Hematopoietic multipotent progenitor cell treated with erythropoietin and hydrocortisone succinate and interleukin-3 and kit ligand, for 17 days (in vitro differentiated cells): Measurements from ENCODE around the gene RWDD2A.

ENCODE experiments used
- DNase-seq: peaks from one replicate; pipeline ENCODE4 v3.0.0-alpha.2; 2015; ENCODE audit warnings: low spot score

Gene RWDD2A

DNA sequence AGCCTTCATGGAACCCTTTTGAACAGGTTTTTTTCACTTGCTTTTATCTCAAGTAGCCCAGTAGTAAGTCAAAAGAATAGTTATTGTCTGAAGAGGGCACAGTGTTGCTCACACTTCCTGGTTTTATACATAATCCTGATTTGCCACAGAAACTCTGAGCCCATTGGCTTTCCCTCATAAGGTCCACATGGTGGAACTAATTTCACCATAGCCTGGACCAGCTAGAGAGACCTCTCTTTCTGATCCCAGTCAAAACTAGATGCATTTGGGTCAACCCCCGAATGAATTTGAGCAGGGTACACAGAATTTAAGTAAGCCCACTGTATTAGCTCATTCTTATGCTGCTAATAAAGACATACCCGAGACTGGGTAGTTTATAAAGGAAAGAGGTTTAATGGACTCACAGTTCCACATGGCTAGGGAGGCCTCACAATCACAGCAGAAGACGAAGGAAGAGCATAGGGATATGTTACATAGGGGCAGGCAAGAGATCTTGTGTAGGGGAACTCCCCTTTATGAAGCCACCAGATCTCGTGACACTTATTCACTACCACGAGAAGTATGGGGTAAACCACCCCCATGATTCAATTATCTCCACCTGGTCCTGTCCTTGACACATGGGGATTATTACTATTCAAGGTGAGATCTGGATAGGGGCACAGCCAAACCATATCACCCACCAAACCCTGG lies 6.2 kb downstream of the RWDD2A start:
- DNase-seq: no peak

DNA sequence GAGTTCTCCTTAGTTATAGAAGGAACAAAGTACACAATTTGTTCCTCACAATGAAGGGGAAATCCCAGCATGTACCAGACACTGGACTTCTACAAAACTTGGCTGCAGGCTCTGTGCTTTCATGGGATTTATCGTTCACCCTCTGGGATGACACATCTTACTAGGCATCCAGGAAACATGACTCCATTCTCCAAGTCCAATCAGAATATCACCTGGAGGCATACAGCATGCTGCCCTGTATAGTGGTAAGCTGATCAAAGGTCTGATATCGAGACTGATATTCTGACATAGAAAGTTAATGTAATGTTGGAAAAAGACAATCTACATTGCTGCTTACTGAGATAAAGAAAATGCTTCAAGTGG lies 6.7 kb downstream of the RWDD2A start:
- no peak for DNase-seq

DNA sequence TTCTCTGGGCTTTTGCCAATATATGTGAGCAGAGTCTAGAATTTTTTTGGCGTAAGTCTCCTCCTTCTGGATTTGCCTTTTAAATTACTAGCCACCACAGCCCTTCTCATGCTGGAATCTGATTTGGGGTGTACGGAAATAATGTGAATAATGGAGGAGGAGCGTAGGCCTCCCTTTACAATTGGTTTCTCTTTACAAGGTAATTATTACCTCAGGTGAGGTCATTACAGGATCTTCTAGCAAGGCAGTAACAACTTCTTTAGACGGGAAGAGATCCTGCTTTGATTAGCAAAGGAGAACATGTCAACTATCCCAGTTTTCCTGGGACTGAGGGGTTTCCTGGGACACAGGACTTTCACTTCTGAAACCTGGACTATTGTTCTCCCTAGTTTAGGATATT lies 8.9 kb downstream of the RWDD2A start:
- DNase-seq: no peak

DNA sequence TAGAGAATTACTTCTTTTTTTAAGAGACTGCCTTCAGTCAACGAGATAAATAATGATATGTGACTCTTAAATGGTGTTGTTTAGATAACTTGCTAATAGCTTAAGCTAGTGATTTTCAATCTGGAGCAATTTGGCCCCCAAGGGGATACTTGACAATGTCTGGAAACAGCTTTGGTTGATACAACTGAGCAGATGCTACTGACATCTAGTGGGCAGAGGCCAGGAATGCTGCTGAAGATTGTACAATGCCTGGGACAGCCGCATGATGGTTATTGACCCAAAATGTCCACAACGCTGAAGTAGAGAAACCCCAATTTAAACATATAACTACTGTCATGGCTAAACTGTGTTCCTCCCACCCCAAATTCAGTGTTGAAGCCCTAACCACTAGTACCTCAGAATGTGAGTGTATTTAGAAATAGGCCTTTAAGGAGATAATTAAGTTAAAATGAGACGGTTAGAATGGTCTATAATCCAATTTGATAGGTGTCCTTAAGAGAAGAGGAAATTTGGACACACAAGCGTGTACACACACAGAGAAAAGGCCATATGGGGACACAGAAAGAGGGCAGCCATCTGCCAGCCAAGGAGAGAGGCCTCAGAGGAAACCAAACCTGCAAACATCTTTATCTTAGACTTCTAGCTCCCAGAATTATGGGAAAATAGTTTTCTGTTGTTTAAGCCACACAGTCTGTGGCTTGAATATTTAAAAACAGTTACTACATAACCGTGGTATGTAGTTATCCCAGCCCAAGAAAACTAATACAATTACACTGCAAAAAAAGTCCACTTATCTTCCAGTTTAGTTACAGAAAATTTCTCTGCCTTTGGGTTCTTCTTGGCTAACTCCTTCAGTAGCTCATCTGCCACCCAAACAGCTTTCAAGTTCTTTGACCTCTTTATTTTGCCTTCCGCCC lies 22.2 kb downstream of the RWDD2A start:
- peak; percentile 38 for DNase-seq

DNA sequence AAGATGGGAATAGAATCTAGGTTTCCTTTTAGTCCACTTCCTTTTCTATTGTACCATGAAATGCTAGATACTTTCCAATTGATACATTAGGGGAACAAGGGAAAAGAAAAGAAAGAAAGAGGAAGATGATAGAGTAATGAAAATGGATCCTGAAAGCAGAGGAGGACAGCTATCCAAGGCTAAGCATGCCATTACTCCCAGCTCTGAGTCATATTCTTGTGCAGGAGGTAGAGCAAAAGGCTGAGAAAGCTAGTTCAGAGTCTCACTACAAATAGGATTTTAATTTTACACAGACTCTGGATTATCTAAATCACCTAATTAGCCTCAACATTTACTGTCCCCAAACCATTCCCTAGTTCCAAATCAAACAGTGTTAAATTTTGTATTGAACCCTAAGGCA lies 23.6 kb downstream of the RWDD2A start:
- DNase-seq: no peak

DNA sequence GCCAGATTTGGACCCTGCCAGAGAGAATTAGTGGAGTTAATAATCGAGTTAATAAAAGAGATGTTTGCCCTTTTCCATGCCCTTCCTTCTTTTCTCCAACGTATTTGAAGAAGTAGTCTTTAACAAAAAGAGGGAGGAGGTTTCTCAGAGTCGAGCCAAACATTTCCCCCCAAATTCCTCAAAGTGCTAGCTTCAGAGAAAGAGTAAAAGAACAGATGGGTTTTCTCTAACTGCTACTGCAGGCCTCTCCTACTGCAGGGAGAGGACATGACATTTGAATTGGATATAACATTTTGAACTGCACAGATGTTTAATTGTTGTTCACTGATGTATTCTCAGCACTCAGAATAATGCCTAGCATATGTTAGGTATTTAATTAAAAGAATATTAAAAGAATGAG lies 25.5 kb downstream of the RWDD2A start:
- no peak for DNase-seq

DNA sequence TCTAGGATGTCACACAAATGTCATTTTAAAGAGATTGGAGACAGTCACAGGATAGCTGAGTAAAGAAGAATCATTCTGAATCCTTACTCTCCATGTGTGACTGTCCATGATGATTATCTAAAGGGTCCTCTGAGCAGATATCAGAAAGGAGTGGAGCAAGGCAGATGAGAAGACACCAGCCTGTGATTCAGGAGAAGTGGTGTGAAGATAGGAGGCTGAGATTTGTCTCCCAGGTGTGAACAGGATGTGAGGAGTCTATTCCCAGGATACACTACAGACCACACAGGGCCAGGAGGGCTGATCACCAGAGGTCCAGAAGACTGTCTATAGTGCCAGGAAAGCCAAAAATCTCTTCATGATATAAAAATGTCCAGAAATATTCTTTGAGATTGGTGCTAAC lies 27.0 kb downstream of the RWDD2A start:
- DNase-seq: no peak

DNA sequence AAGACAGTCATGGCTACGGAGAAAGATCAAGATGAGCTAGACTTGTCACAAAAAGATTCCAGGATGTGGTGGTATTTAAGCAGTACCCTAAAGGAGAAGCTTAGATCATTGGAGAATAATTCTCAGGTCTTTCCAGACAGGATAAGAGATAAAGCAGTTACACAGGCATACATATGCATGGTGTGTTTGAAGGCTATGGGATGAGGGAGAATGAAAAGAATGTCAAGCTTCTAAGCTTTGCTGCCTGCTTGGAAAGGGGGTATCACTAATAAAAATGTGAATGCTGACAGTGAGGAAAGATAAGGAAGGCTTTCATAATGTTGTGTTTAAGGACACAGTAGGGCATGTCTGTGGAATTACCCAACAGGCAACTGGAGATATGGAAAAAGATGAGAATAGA lies 28.1 kb downstream of the RWDD2A start:
- DNase-seq: no peak

DNA sequence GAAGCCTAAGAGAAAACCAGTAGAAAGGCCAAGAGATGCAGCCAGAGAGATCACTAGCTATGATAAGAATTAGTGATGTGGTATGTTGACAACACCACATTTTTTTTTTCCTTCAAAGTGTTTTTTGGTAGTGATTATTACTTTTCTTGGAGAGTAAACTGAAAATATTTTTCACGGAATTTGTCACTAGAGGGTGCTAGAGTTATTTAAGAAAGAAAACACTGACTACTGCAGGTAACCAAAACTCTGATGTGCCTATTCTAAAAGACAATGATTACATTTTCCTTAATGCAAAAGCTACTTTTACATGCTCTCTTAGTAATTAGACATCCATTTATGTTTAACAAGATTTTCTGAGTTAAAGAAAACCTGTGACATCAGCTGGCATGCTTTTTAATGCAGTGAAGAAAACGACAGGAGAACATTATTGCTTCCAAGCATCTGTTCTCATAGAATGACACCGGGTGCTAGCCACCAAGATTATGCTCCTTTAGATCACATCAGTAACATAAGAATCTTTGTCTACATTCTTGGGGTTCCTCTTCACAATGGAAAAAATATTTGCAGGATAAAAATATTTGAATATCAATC lies 28.8 kb downstream of the RWDD2A start:
- DNase-seq: peak; percentile 20

DNA sequence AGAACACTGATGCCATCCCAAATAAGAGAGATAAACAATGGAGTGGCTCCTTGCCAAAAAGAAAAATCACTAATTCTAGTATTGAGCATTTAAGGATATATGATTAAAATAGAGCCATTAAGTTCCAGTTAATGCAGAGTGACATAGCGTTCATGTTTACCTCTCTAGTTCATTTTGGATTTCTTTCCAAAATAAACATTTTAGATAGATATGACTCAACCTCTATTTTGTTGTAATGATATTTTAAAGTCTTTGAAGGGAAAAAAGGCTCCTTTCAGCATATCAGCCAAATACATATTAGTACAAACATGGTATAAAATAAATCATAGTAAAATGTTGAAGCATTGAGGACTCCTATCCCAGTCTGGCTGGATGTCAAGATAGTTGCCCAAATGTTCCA lies 33.4 kb downstream of the RWDD2A start:
- DNase-seq: no peak

DNA sequence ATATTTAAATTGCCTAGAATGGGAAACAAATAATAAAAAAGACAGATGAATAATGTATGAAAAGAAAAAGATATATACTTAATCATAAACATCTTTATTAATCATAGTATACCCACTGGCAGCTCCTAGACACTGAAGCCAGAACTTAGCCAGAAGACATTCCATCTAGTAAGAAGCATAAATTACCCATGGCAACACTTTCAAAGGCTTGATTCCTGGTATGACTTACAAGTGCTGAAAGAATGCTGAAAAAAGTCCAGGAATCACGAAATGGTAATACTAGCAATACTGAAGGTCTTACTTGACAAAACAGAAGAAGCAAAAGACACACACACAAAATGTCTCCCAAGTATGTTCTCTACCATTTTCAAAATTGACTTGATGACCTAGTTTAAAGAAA lies 38.0 kb downstream of the RWDD2A start:
- no peak for DNase-seq

DNA sequence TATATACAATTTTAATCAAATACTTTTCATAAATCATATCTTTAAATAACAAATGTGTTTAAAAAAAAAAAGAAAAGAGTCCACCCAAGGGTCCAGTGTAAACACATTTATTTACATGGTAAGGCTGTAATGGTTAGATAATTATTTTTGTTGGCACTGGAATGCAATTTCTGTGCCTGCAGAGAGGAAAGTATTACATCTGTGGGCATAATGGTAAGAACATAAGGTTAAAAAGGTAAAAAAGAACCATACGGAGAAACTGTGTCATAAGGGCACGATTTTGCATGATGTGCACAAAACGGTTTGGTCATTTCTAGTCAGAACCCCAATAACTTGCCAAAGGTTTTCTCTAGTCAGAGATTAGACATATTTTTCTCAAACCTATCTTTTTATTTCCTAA lies 54.3 kb downstream of the RWDD2A start:
- no peak for DNase-seq
